Endodermal cell (in vitro differentiated cells): ENCODE results near the gene ZNF574. TPM values are rescaled to one million over a fixed set of nuclear protein-coding genes. Genes with fewer than 3 reads are reported as not detected.

Source experiments
- DNase-seq: peaks from one replicate; pipeline ENCODE4 v3.0.0-alpha.2; 2017
- H3K27ac ChIP-seq: 2 replicates; pipeline ENCODE4 v1.5.1; 2013; ENCODE audit warnings: mild to moderate bottlenecking, low read depth, low read length, moderate library complexity
- H3K27me3 ChIP-seq: 2 replicates; pipeline ENCODE4 v1.6.1; 2013; ENCODE audit warnings: mild to moderate bottlenecking, low read length, moderate library complexity; ENCODE audit not compliant: insufficient read depth, control insufficient read depth, poor library complexity, severe bottlenecking
- H3K36me3 ChIP-seq: 2 replicates; pipeline ENCODE4 v1.7.0; 2013; ENCODE audit warnings: mild to moderate bottlenecking, low read length, moderate library complexity; ENCODE audit not compliant: control insufficient read depth, insufficient read depth
- H3K4me1 ChIP-seq: one replicate; pipeline ENCODE4 v1.7.0; 2013; ENCODE audit warnings: low read length; ENCODE audit not compliant: control insufficient read depth, insufficient read depth
- H3K4me3 ChIP-seq: 2 replicates; pipeline ENCODE4 v1.5.1; 2013; ENCODE audit warnings: mild to moderate bottlenecking, low read length, moderate library complexity
- H3K9ac ChIP-seq: 2 replicates; pipeline ENCODE4 v1.6.1; 2013; ENCODE audit warnings: mild to moderate bottlenecking, low read length, moderate library complexity; ENCODE audit not compliant: poor library complexity, severe bottlenecking; ENCODE audit errors: extremely low read depth
- H3K9me3 ChIP-seq: 2 replicates; pipeline ENCODE4 v1.6.1; 2013; ENCODE audit warnings: mild to moderate bottlenecking, low read length, moderate library complexity; ENCODE audit not compliant: control insufficient read depth
- H3K27ac Mint-ChIP-seq: 2 replicates; pipeline ENCODE4 v1.8.0; 2020; ENCODE audit warnings: mixed read lengths
- H3K27me3 Mint-ChIP-seq: 2 replicates; pipeline ENCODE4 v1.8.0; 2021; ENCODE audit warnings: mild to moderate bottlenecking, mixed read lengths; ENCODE audit not compliant: insufficient read depth
- H3K36me3 Mint-ChIP-seq: 2 replicates; pipeline ENCODE4 v1.8.0; 2020; ENCODE audit warnings: low read depth, mixed read lengths
- H3K4me1 Mint-ChIP-seq: 2 replicates; pipeline ENCODE4 v1.8.0; 2020; ENCODE audit warnings: mixed read lengths
- H3K4me3 Mint-ChIP-seq: 2 replicates; pipeline ENCODE4 v1.8.0; 2020; ENCODE audit warnings: mild to moderate bottlenecking, moderate library complexity, mixed read lengths
- H3K9me3 Mint-ChIP-seq: 2 replicates; pipeline ENCODE4 v1.8.0; 2020; ENCODE audit warnings: mild to moderate bottlenecking, mixed read lengths
- CTCF ChIP-seq: fragments of 200-600 bp; sonication (generic); conservative IDR thresholded peaks from 2 replicates; pipeline ENCODE4 v1.5.0; 2021; ENCODE audit warnings: antibody characterized with exemption, mild to moderate bottlenecking
- WGBS, 2 experiments: methylation state at CpG; one replicate each; pipeline versions ENCODE4 v1.1.5 to v1.1.7; 2013; ENCODE audit warnings: missing lambda C conversion rate in 2 of 2, mixed read lengths in 1 of 2; ENCODE audit not compliant: insufficient coverage in 1 of 2, insufficient read length in 1 of 2; 5-methylcytosine and 5-hydroxymethylcytosine counted together
- total RNA-seq, 2 donors: library from RNA; stranded (reverse); fragmentation: NEBNext Ultra II Directional in 1 of 2; extraction: Animal tissue kit (Norgen Biotek cat#: 25700) in 1 of 2; gene quantifications; 2 replicates in 1 of 2; 3 replicates in 1 of 2; pipeline ENCODE4 v1.2.1, GENCODE V29; 2021

The ZNF574 gene
- total RNA-seq, 2 donors from 2014 or later: 20.9 to 22.1 TPM

DNA sequence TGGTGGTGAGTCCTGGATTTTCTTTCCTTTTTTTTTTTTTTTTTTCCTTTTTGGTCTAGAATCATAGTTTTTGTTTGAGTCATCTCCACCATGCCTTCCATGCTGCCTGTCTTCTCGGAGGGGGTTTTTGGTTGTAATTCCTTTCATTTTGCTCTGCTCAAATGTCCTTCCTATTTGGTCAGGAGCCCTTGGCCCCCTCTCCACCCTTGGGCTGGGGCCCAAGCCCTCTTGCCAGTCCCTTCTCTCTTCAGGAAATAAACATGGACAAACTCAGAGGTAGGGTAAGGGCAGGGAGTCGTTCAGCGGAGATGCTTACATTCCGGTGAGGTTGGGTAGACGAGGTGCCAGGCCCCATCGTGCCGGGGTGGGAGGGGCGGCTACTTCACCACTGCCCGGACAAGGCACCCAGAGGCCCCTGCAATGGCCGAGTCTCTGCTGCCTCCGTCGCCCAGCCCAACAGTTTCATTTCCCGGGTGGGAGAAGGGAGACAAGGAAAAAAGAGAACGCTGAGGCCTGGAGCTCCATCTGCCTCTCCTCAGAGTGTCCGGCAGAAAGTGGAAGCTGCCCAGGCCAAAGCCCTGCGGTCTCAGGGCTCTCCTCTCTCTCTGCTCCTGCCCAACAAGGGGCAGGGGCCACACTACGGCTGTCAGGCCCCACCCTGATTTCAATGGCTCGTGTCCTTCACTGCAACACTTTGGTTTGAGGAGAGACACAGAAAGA, 12.7 kb downstream of the ZNF574 start:
- Mint-ChIP-seq H3K36me3 (peaks cover 4% of the 10 kb centered on the region), H3K9me3 (no peaks in the 10 kb centered on the region), H3K4me3 (no peak overlapping the region), H3K27ac (no peak overlapping the region), H3K4me1 (peaks cover 3% of the 10 kb centered on the region), H3K27me3 (peaks cover 1% of the 10 kb centered on the region)
- TF ChIP-seq CTCF: no peak
- H3K27ac ChIP-seq: no peak overlapping the region
- H3K9ac ChIP-seq: no peak overlapping the region
- no peak for DNase-seq
- WGBS, 2 experiments: 87 to 93% methylated on average over 14 to 18 of the region's 18 CpGs
- no peaks in the 10 kb centered on the region for H3K36me3 ChIP-seq
- H3K27me3 ChIP-seq: no peaks in the 10 kb centered on the region
- no peaks in the 10 kb centered on the region for H3K9me3 ChIP-seq
- no peaks in the 10 kb centered on the region for H3K4me1 ChIP-seq
- H3K4me3 ChIP-seq: no peak overlapping the region

DNA sequence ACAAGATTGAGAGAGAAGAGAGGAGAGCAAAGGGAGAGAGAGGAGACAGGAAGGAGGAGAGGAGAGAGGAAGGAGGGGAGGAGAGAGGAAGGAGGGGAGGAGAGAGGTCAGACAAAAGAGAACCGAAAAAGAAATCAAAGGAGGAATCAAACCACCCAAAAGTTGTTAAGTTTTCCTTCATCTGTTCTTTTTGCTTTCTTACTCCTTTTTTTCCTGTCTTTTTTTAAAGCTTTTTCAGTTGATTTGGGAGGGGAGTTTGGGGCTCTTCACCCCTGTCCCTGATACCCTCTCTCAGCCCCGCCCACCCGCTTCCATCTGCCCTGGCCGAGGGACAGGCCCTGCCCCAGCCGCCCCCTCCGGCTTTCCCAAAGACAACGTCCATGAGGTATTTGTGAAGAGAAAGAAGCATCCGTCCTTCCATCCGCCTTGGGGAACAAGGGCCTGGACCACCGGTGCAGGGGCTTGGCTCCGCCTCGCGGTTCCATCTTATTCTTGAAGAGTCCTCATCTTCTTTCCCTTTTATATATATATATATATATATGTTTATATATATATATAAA, 13.3 kb downstream of the ZNF574 start:
- TF ChIP-seq CTCF: no peak
- Histone ChIP-seq H3K27me3 (no peaks in the 10 kb centered on the region), H3K4me1 (no peaks in the 10 kb centered on the region), H3K9me3 (no peaks in the 10 kb centered on the region), H3K36me3 (no peaks in the 10 kb centered on the region), H3K9ac (no peak overlapping the region), H3K27ac (no peak overlapping the region), H3K4me3 (no peak overlapping the region)
- H3K27ac Mint-ChIP-seq: no peak overlapping the region
- H3K9me3 Mint-ChIP-seq: no peaks in the 10 kb centered on the region
- 73 to 83% methylated on average over 4 to 9 of the region's 13 CpGs for WGBS, 2 experiments
- H3K27me3 Mint-ChIP-seq: peaks cover 6% of the 10 kb centered on the region
- peaks cover 3% of the 10 kb centered on the region for H3K4me1 Mint-ChIP-seq
- DNase-seq: peak; percentile 48
- H3K4me3 Mint-ChIP-seq: no peak overlapping the region
- no peaks in the 10 kb centered on the region for H3K36me3 Mint-ChIP-seq

DNA sequence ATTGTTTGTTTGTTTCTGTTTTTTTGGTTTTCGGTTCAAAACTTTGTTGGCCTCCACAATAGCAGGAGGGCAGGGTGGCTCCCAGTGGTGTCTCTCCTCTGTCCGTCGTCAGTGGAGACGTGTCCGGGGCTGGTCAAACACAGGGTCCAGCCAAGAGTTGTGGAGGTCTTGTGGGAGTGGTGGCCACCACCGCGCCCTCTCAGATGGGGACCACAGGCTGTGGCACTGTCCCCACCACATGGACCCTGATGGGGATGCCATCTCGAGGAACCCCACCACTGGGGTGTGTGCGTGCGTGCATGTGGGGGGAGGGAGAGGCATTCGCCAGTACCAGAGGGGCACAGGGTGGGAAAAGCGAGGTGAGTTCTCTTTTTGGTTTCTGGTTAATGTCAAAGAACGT, 13.8 kb downstream of the ZNF574 start:
- Mint-ChIP-seq H3K27me3 (peaks cover 10% of the 10 kb centered on the region), H3K27ac (no peak overlapping the region), H3K4me1 (peaks cover 3% of the 10 kb centered on the region), H3K36me3 (no peaks in the 10 kb centered on the region), H3K4me3 (no peak overlapping the region), H3K9me3 (no peaks in the 10 kb centered on the region)
- no peaks in the 10 kb centered on the region for H3K9me3 ChIP-seq
- H3K27me3 ChIP-seq: no peaks in the 10 kb centered on the region
- no peak overlapping the region for H3K9ac ChIP-seq
- no peak for TF ChIP-seq CTCF
- no peaks in the 10 kb centered on the region for H3K4me1 ChIP-seq
- WGBS, 2 experiments: 89 to 93% methylated on average over 10 to 13 of the region's 13 CpGs
- no peak for DNase-seq
- no peak overlapping the region for H3K4me3 ChIP-seq
- H3K36me3 ChIP-seq: no peaks in the 10 kb centered on the region
- H3K27ac ChIP-seq: no peak overlapping the region
